HUDEP-2 (cell line): ENCODE measurements around the gene DPAGT1.

Experiments used
- DNase-seq, 76 experiments: peaks; one replicate each; lab custom pipeline; 2025; ENCODE audit not compliant: unreplicated experiment in 76 of 76; lab: John Stamatoyannopoulos, UW

DPAGT1 gene

GRCh38 chr11:119095066-119095880 lies 6.4 kb downstream of the DPAGT1 start:
- DNase-seq, result peak; percentile 86 to 99 (median 98)

- peak in 23 of 76 experiments; percentile 33 to 77 (median 61) for DNase-seq
Observed at GRCh38 chr11:119094816-119095065, 6.9 kb downstream of the DPAGT1 start.

- DNase-seq, result peak in 64 of 76 experiments; percentile 15 to 75 (median 48)
Observed at GRCh38 chr11:119093942-119094815, 7.5 kb downstream of the DPAGT1 start.

- DNase-seq, result peak in 46 of 76 experiments; percentile 21 to 67 (median 46)
Observed at GRCh38 chr11:119092880-119093842, 8.5 kb downstream of the DPAGT1 start.

- peak in 33 of 76 experiments; percentile 19 to 60 (median 40) for DNase-seq
Observed at GRCh38 chr11:119091966-119092879, 9.4 kb downstream of the DPAGT1 start.

GRCh38 chr11:119091178-119091577 lies 10.5 kb downstream of the DPAGT1 start:
- peak in 23 of 76 experiments; percentile 10 to 42 (median 19) for DNase-seq

- peak in 15 of 76 experiments; percentile 10 to 48 (median 22) for DNase-seq
Observed at GRCh38 chr11:119089319-119089718, 12.3 kb downstream of the DPAGT1 start.

- peak in 6 of 76 experiments; percentile 5 to 39 (median 28) for DNase-seq
Observed at GRCh38 chr11:119088406-119088805, 13.2 kb downstream of the DPAGT1 start.

GRCh38 chr11:119087747-119088241 lies 13.9 kb downstream of the DPAGT1 start:
- peak in 75 of 76 experiments; percentile 56 to 99 (median 95) for DNase-seq

- peak in 18 of 76 experiments; percentile 34 to 76 (median 53) for DNase-seq
Observed at GRCh38 chr11:119087123-119087522, 14.5 kb downstream of the DPAGT1 start.

GRCh38 chr11:119085437-119085847 lies 16.2 kb downstream of the DPAGT1 start:
- peak in 71 of 76 experiments; percentile 24 to 88 (median 75) for DNase-seq

- peak; percentile 28 to 95 (median 88) for DNase-seq
Observed at GRCh38 chr11:119084663-119085436, 16.8 kb downstream of the DPAGT1 start, which contains the start of gene HMBS. Gene HMBS, plus strand, starts transcription at chr11:119084881. Its CDS starts 153 bp downstream, at chr11:119085034.

- no peak for DNase-seq
Observed at GRCh38 chr11:119081682-119082260, 19.9 kb downstream of the DPAGT1 start.

GRCh38 chr11:119078675-119079420 lies 22.8 kb downstream of the DPAGT1 start:
- DNase-seq, result no peak

- DNase-seq, result no peak
Observed at GRCh38 chr11:119077839-119078238, 23.8 kb downstream of the DPAGT1 start.

GRCh38 chr11:119067371-119068222 lies 34.1 kb downstream of the DPAGT1 start, which contains the start of gene VPS11:
Gene VPS11, plus strand, starts transcription at chr11:119067818. Its CDS starts 6 bp downstream, at chr11:119067824.
- DNase-seq, result peak; percentile 33 to 97 (median 92)
